HepG2 (cell line): ENCODE measurements around the gene ZNF584. TPM values are rescaled to one million over a fixed set of nuclear protein-coding genes. Genes with fewer than 3 reads are reported as not detected.
A peak's percentile ranks its signal among the peaks of the same experiment; 100 is the strongest.

Experiments
- ATF3 ChIP-seq: sonication (generic); formaldehyde crosslinking; IDR thresholded peaks from 2 replicates; pipeline ENCODE4 v1.4.0; 2020; ENCODE audit warnings: missing genetic modification reagents
- ATF7 ChIP-seq, 2 experiments: fragments of 450-650 bp in 1 of 2; sonication (generic) in 1 of 2; formaldehyde crosslinking in 1 of 2; IDR thresholded peaks; 2 replicates each; pipeline versions ENCODE4 v1.4.0 to v1.6.1; 2016 to 2020; ENCODE audit warnings: antibody characterized with exemption in 1 of 2, mild to moderate bottlenecking in 1 of 2, missing genetic modification reagents in 1 of 2
- BATF2 ChIP-seq: sonication (generic); formaldehyde crosslinking; IDR thresholded peaks from 2 replicates; pipeline ENCODE4 v1.8.0; 2022; ENCODE audit warnings: mild to moderate bottlenecking, missing genetic modification reagents, moderate library complexity
- ERF ChIP-seq: IDR thresholded peaks from 2 replicates; pipeline ENCODE4 v1.6.1; 2018; ENCODE audit warnings: missing biosample characterization, missing genetic modification reagents
- HIVEP1 ChIP-seq: sonication (generic); formaldehyde crosslinking; IDR thresholded peaks from 2 replicates; pipeline ENCODE4 v1.4.0; 2020; ENCODE audit warnings: mild to moderate bottlenecking, missing genetic modification reagents
- HMG20B ChIP-seq: conservative IDR thresholded peaks from 2 replicates; pipeline ENCODE4 v1.6.1; 2016; ENCODE audit warnings: missing genetic modification reagents, missing compliant biosample characterization
- IKZF4 ChIP-seq: sonication (generic); formaldehyde crosslinking; IDR thresholded peaks from 2 replicates; pipeline ENCODE4 v1.5.1; 2020; ENCODE audit warnings: borderline replicate concordance, mild to moderate bottlenecking, low read depth, missing genetic modification reagents; ENCODE audit errors: not compliant biosample characterization
- KAT2B ChIP-seq: fragments of 150-350 bp; IDR thresholded peaks from 2 replicates; pipeline ENCODE4 v1.6.1; 2014; ENCODE audit warnings: low read depth, low read length, borderline replicate concordance
- ONECUT2 ChIP-seq: sonication (generic); formaldehyde crosslinking; IDR thresholded peaks from 2 replicates; pipeline ENCODE4 v1.4.0; 2020; ENCODE audit warnings: missing genetic modification reagents
- ZBTB49 ChIP-seq: sonication (generic); formaldehyde crosslinking; IDR thresholded peaks from 2 replicates; pipeline ENCODE4 v1.4.0; 2020; ENCODE audit warnings: missing genetic modification reagents, borderline replicate concordance
- ZNF460 ChIP-seq: sonication (generic); formaldehyde crosslinking; IDR thresholded peaks from 2 replicates; pipeline ENCODE4 v1.5.1; 2020; ENCODE audit warnings: missing genetic modification reagents, mild to moderate bottlenecking, borderline replicate concordance
- ZNF652 ChIP-seq: IDR thresholded peaks from 2 replicates; pipeline ENCODE4 v1.6.1; 2016; ENCODE audit warnings: low read depth, borderline replicate concordance
- polyA plus RNA-seq, 8 experiments: library from polyadenylated mRNA; depleted of rRNA in 3 of 8; stranded (reverse) in 7 of 8; unstranded in 1 of 8; fragments of >200 nt; fragmentation: Illumina TruSeq in 4 of 8; extraction: Trizol in 4 of 8; gene quantifications; 2 replicates each; pipeline versions ENCODE4 v1.2.1 to v1.2.3, GENCODE V29; 2011 to 2016; ENCODE audit warnings: low read depth in 4 of 8, missing spikeins in 1 of 8, mixed read lengths in 1 of 8; ENCODE audit not compliant: insufficient read depth in 1 of 8
- total RNA-seq, 5 experiments: library from RNA; depleted of rRNA; stranded (reverse); fragments of >200 nt; fragmentation: Illumina TruSeq; extraction: Trizol; gene quantifications; 2 replicates each; pipeline ENCODE4 v1.2.3, GENCODE V29; 2016; ENCODE audit warnings: low read depth in 1 of 5
- TF ChIP-seq, protein P1 (sequence below): IDR thresholded peaks from 2 replicates; pipeline ENCODE4 v1.6.1; 2016; ENCODE audit warnings: low read depth, missing genetic modification reagents, missing compliant biosample characterization
- TF ChIP-seq, protein P2 (sequence below): sonication (generic); formaldehyde crosslinking; IDR thresholded peaks from 2 replicates; pipeline ENCODE4 v1.4.0; 2020; ENCODE audit warnings: missing genetic modification reagents

ZNF584 gene
- total and polyA plus RNA-seq, 2 of the 13 experiments (the other 11 are each of a cell fraction or from before 2014, with no cell fraction given): 2.4 to 7.0 TPM

DNA sequence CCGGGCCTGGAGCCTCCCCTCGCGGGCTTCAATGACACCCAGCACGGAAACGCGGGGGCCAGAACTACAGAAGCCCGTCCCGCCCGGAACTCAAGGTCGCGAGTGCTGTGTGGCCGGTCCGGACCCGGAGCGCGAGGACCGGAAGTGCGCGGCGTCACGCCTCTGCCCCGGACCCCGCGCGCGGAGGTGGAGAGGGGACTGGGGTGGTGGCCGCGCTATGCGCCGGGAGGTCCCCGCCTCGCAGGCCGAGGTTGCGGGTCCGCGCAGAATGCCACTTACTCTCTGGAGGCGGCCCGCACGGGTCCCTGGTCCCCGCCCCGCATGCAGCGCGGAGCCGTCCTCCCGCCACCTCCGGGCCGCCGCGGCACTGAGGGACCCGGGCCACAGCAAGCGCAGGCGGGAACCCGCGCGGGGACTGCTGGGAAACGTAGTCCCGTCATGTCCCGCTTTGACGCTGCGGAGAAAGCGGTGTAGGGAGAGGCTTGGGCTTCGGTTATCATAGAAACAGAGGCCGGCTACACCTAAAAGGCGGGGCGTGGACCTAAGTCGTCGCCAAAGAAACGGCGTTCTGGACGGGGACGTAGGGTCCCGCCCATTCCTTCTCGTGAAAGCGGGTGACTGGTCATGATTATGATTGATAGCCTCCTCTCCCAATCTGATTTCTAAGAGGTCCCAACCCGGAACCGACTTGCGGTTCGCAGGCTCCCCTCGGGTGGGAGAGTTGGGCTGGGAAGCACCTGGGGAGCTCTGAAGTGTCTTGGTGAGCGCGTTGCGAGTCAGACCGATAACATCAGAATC is 27.6 kb upstream of the ZNF584 start, which contains the start of gene ZNF837 (continued):
- TF ChIP-seq, protein P1, sequence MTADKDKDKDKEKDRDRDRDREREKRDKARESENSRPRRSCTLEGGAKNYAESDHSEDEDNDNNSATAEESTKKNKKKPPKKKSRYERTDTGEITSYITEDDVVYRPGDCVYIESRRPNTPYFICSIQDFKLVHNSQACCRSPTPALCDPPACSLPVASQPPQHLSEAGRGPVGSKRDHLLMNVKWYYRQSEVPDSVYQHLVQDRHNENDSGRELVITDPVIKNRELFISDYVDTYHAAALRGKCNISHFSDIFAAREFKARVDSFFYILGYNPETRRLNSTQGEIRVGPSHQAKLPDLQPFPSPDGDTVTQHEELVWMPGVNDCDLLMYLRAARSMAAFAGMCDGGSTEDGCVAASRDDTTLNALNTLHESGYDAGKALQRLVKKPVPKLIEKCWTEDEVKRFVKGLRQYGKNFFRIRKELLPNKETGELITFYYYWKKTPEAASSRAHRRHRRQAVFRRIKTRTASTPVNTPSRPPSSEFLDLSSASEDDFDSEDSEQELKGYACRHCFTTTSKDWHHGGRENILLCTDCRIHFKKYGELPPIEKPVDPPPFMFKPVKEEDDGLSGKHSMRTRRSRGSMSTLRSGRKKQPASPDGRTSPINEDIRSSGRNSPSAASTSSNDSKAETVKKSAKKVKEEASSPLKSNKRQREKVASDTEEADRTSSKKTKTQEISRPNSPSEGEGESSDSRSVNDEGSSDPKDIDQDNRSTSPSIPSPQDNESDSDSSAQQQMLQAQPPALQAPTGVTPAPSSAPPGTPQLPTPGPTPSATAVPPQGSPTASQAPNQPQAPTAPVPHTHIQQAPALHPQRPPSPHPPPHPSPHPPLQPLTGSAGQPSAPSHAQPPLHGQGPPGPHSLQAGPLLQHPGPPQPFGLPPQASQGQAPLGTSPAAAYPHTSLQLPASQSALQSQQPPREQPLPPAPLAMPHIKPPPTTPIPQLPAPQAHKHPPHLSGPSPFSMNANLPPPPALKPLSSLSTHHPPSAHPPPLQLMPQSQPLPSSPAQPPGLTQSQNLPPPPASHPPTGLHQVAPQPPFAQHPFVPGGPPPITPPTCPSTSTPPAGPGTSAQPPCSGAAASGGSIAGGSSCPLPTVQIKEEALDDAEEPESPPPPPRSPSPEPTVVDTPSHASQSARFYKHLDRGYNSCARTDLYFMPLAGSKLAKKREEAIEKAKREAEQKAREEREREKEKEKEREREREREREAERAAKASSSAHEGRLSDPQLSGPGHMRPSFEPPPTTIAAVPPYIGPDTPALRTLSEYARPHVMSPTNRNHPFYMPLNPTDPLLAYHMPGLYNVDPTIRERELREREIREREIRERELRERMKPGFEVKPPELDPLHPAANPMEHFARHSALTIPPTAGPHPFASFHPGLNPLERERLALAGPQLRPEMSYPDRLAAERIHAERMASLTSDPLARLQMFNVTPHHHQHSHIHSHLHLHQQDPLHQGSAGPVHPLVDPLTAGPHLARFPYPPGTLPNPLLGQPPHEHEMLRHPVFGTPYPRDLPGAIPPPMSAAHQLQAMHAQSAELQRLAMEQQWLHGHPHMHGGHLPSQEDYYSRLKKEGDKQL (CRISPR knock-in tag): no peak; the same call in 1 of the 2 replicates
- TF ChIP-seq KAT2B (no peak), ONECUT2 (CRISPR knock-in tag) (no peak), HMG20B (no peak; the same call in 1 of the 2 replicates), ERF (CRISPR knock-in tag) (peak; percentile 96), ZNF460 (CRISPR knock-in tag) (peak; percentile 55; the same call in 1 of the 2 replicates), ATF7 (IDR thresholded peaks at IDR 0.05) (no peak), ATF7 (CRISPR knock-in tag; IDR thresholded peaks at IDR 0.05) (peak; percentile 37; the same call in 1 of the 2 replicates), IKZF4 (CRISPR knock-in tag) (no peak), BATF2 (CRISPR knock-in tag) (0 out of 2 replicates have a peak, but pooled peaks have one; percentile 79), ATF3 (CRISPR knock-in tag) (peak; percentile 71), HIVEP1 (CRISPR knock-in tag) (0 out of 2 replicates have a peak, but pooled peaks have one; percentile 39), ZBTB49 (CRISPR knock-in tag) (peak; percentile 91; the same call in 1 of the 2 replicates), ZNF652 (0 out of 2 replicates have a peak, but pooled peaks have one; percentile 49)
- TF ChIP-seq, protein P2, sequence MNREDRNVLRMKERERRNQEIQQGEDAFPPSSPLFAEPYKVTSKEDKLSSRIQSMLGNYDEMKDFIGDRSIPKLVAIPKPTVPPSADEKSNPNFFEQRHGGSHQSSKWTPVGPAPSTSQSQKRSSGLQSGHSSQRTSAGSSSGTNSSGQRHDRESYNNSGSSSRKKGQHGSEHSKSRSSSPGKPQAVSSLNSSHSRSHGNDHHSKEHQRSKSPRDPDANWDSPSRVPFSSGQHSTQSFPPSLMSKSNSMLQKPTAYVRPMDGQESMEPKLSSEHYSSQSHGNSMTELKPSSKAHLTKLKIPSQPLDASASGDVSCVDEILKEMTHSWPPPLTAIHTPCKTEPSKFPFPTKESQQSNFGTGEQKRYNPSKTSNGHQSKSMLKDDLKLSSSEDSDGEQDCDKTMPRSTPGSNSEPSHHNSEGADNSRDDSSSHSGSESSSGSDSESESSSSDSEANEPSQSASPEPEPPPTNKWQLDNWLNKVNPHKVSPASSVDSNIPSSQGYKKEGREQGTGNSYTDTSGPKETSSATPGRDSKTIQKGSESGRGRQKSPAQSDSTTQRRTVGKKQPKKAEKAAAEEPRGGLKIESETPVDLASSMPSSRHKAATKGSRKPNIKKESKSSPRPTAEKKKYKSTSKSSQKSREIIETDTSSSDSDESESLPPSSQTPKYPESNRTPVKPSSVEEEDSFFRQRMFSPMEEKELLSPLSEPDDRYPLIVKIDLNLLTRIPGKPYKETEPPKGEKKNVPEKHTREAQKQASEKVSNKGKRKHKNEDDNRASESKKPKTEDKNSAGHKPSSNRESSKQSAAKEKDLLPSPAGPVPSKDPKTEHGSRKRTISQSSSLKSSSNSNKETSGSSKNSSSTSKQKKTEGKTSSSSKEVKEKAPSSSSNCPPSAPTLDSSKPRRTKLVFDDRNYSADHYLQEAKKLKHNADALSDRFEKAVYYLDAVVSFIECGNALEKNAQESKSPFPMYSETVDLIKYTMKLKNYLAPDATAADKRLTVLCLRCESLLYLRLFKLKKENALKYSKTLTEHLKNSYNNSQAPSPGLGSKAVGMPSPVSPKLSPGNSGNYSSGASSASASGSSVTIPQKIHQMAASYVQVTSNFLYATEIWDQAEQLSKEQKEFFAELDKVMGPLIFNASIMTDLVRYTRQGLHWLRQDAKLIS: 0 out of 2 replicates have a peak, but pooled peaks have one; percentile 54
